Colon (tissue), 2 donors: Measurements from ENCODE around the gene MYD88.

ENCODE experiments used
- FAIRE-seq: peaks from 2 replicates; lab custom pipeline; 2012; peaks lifted over from hg19 to GRCh38; lab: Jason Lieb, UNC
- donor health status: control.
- donor health status: control.

Gene MYD88

DNA sequence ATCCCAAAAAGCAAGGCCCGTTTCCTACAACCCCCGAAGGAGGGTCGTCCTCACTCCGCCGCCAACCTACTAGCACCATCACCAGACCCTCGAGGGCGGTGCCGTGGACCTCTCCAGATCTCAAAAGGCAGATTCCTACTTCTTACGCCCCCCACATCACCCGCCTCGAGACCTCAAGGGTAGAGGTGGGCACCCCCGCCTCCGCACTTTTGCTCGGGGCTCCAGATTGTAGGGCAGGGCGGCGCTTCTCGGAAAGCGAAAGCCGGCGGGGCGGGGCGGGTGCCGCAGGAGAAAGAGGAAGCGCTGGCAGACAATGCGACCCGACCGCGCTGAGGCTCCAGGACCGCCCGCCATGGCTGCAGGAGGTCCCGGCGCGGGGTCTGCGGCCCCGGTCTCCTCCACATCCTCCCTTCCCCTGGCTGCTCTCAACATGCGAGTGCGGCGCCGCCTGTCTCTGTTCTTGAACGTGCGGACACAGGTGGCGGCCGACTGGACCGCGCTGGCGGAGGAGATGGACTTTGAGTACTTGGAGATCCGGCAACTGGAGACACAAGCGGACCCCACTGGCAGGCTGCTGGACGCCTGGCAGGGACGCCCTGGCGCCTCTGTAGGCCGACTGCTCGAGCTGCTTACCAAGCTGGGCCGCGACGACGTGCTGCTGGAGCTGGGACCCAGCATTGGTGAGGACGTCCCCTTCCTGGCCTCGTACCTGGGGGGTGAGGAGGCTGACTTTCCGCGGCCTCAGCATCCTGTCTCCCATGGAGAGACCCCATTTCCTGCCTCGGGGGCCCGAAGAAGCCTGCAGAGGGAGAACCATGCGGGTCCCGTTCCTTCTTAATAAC lies at the start of gene MYD88:
MYD88 (plus strand) TSS at position 313 of the 842 bp plus-strand sequence; CDS start at position 353, 40 bp downstream.
- FAIRE-seq = no peak

DNA sequence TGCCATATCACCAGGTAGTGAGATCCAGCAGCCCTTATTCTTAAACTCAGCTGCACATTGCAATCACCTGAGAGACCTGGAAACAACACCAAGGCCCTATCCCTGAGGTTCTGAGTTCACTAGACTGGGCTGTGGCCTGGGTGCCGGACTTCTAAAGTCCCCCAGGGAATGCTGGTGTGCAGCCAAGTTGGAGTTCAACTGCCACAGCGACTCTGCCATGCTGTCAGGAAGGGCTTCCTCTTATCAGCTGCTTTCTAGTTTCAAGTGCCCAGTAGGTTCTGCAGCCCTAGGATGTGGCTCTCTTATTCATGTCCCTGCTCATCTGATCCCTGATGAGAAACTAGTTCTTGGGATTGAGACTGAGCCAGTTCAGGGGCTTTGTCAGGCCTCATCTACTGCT lies 49.3 kb upstream of the MYD88 start:
- FAIRE-seq = no peak

DNA sequence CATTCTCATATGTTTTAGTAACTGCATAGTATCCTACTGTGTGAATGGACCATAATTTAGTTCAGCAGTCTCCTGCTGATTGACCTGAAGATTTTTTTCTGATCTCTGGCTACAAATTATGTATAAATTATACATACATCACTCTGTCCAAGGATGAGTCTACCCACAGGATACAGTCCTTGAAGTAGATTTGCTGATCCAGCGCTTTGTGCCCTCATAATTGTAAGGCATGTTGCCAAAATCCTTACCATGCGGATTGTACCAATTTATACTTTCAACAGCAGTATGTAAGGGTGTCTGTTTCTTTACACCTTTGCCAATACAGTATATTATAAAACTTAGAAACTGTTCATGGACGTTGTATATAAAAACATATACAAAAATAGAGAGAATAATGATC lies 48.0 kb upstream of the MYD88 start:
- no peak for FAIRE-seq

DNA sequence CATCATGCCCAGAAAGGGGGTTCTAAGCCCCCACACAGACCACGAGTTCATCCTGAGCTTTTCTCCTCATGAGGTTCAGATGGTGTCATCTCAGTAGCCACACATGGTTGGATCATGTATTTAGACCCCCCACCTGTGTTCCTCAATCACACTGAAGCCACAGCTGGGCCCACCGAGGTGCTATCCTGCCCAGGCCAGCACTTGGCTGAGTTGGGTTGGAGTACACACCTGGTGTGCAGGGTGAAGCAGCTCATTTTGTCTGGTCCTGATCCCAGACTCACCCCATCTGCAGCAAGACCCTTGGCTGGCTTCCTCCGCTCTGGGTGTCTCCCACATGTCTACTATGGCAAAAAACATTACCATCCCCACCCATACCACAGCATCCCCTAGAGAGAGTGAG lies 43.5 kb upstream of the MYD88 start:
- FAIRE-seq = no peak

DNA sequence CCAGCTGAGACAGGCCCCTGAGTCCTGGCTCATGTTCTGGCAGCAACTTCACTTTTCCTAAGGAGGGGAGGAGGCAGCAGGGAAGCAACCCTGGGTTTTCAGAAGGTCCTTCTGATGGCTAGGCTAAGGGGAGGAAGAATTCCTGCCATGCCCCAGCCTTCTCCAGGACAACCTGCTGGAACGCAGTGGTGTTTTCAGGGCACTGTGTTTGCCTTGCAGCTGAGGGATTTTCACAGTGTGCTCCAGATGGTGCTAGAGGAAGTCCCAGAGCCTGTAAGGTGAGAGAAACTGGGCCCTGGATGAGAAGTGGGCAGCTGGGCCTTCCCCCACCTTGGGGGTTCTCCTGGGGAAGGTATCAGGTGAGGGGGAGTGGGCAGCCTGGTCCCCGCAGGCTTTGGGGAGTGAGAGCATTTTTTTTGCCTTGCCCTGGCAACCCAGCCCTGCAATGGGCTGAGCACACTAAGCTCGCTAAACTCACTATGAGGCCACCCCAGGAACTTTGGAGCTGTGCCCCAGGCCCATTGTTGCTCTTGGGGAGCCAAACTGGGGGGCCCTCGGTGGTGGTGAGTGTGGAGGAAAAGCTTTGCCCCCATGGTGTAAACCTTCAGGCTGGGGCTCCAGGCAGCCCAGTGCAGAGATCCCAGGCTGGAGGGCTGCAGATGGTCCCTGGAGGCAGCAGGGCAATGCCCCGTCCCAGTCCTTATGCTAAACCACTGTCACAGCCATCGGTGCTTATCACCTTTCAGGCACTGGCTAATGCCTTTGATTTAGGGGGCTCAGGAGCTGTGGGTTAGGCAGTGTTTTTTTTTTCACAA lies 42.6 kb upstream of the MYD88 start:
- FAIRE-seq = no peak

DNA sequence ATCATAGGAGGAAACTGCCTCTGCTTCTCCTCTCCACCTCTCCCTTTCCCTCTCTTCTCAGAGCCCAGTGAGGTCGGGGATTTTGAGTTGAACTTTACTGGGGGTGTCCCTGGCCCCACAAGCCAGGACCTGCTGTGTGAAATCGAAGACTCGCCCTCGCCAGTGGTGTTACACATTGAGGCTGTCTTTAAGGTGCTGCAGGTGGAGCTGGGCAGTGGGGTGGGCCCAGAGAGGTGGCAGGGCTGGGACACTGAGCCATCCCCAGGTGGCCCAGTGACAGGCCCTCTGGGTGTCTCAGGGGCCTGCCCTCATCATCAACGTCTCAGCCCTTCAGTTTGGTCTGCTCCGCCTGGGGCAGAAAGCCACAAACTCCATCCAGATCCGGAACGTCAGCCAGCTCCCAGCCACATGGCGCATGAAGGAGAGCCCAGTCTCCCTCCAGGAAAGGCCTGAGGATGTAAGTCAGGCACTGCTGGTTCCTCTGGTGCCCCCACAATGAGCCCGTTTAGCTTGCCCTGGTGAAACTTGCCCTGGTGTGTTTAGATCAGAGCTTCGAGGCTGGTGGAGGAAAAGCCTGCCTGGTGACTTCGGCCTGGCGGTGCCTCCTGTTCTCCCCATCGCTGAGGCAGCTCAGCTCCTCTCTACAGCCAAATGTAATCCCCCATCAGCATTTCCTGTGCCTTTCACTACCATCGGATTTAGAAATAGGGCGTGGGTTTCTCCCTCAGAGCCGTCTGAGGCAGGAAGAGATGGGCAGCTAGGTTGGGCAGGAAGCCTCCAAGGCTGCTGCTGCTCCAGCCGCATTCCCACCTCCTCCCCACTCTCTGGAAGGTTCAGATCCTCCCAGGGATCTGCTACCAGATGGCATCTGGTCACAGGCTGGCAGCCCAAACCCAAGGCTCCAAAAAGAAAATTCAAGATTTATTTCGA lies 40.8 kb upstream of the MYD88 start:
- no peak for FAIRE-seq

DNA sequence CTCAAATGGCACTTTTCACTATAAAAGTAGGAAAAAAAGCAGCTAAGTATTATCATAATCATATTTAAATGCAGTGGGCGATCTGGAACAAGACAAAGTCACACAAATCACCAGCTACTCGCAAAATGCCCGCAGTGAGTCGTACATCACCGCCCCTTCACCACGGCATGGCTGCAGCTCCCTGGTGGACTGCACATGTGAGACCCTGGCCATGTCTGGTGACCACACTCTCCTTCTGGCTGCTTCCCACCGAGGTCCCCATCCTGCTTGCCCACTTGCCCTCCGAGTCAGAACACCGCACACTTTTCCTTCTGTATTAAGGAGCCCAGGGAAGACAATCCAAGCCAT lies 40.1 kb upstream of the MYD88 start:
- no peak for FAIRE-seq

DNA sequence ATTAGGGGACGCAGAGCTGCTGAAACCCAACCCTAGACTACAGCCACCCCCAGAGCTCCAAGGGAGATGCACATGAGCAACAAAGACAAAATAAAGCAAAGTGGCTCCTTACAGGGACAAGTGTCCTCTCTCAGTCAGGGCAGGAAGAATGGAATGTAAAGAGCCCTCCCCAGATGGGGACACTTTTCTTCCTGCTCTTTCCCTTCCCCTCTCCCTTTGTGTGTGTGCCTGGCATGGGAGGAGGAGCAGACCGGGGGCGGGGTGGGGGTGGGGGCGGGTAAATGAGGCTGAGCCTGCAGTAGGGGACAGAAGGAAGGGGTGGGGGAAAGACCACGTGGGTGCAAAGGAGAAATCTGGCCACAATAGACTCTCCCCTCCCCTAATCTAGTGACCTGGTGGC lies 38.9 kb upstream of the MYD88 start:
- FAIRE-seq = no peak

DNA sequence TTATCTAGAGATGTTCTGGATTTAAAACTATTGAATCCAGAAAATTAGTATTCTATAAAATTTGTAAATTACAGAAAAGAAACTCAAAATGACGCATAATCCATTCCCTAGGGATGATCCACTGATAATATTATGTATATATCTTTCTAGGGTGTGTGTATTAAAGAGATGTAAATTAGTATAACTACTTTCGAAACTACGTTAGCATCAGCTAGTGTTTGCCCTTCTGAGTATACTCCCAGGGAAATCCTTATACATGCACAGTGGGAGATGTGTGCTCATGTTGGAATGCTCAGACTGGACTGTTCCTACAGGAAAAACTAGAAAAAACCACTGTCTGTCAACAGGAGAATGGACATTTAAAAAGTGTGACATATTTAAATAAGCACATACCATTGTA lies 38.0 kb upstream of the MYD88 start:
- FAIRE-seq = no peak

DNA sequence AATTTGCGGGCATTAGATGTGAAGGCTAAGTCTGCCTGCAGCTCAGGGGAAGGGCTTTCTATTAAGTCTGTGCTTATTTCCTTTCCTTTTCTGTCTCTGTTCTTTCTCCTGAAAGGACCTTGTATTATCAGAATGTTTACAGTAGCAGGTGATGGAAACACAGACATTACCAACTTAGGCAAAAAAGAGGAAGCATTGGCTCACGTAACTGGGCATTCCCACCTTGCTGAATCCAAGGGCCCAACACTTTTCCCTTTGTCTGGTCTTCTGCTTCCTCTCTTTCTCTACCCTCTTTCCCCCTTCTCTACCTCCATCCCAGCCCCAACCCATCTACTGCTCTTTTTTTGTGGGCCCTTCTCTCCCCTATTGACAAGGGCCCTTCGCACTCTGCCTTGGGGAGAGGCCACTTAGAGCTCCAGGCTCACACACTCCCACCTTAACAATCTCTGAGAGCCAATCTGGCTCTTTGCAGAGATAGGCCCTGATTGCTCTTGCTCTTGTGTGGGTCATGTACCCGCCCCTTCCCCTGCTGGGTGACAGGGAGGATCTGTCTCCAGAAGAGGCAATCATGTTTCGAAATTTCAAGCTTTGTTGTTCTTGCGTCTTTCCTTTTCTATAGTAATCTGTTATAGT lies 36.5 kb upstream of the MYD88 start:
- FAIRE-seq = no peak

DNA sequence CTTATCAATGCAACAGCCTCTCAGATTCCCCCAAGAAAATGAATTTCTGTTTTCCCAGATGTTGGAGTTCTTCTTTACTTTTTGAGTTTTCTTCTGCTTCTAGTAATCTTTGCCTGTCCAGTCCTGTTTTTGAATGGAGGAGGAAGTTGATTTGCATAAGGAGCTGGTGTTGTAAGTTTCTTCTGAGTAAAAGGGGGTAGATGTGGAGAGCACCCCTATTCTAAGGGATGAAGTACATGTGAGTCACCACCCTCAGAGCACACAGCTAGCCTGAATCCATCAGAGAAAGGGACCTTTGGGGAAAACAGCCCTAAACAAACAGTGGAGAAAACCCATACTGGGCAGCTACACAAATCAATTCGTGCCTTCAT lies 36.0 kb upstream of the MYD88 start:
- FAIRE-seq = no peak

DNA sequence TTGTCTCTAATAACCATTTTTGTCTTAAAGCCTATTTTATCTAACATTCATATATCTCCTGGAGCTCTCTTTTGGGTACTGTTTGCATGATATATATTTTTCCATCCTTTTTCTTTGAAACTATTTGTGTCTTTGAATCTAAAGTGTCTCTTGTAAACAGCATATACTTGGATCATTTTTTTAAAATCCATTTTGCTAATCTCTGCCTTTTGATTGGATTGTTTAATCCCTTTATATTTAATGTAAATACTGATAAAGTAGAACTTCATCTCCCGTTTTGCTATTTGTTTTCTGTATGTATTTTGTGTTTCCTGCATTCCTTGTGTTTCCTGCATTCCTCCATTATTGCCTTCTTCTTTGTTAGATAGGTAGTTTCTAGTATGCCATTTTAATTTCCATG lies 32.9 kb upstream of the MYD88 start:
- no peak for FAIRE-seq

DNA sequence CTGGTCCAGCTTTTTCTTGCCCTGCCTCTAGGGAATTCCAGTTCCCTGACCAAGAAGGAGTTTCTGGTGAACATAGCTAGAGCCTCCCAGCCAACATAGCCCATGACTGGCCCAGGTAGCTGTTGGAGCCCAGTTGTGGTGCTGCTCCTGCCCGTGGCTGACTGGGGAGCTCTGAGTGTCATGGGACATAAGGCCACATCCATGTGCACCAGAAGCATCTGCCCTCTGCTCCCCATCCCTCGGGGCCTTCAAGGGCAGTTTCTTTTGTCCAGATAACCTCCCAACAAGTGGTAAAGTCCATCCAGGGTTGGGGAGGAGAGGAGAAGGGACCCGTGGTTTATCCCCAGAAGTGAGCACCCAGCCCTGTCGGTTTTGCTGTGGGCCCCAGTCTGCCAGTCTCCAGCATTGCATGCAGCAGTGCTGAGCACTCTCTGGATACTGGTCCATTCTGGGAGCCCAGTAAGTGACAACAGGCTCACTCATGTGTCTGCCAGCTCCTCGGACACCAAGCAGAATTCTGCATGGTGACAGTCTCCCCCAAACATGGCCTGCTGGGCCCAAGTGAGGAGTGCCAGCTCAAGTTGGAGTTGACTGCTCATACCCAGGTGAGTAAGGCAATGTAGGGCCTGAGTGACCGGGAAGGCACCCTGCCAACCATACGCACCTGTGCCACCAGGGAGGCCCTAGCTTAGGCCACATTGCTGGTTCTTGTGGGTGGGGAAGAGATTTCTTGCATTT lies 30.4 kb upstream of the MYD88 start:
- no peak for FAIRE-seq

DNA sequence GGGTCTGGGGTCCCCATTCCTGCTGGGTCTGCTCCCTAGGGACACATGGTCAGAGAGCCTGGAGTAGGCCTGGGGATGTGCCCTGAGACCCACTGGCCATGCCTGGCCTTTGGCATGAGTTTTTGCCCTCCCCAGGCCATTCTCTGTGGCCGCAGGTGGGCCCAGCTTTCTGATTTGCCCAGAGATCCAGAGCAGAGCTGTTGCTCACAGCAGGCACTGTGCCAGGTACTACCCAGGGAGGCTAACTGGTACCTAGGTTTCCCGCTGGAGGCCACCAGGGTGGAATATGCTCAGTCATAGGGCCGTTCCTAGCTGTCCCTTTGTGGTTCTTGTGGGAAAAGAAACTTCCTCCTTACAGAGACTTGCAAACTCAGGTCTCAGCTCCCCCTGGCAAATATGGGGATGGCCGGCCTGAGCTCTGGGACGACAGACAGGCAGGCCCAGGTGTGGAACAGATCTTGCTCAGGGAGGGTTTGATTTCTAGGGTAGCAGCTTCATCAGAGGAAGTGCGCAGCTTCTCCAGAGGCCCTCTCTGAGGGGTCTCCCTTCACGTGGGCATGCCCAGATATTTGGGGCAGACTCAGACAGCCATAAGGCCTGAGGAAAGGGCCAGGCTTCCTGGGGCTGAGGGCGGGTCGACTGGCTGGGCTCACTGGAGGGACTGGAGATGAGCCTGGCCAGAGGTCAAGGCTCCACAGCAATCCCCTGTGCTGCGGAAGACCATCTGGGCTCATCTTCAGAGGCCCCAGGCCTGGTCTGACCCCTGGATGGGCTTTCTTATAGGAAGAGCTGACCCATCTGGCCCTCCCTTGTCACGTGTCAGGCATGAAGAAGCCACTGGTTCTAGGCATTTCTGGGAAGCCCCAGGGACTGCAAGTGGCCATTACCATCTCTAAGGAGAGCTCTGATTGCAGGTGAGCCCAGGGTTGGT lies 29.5 kb upstream of the MYD88 start:
- no peak for FAIRE-seq

DNA sequence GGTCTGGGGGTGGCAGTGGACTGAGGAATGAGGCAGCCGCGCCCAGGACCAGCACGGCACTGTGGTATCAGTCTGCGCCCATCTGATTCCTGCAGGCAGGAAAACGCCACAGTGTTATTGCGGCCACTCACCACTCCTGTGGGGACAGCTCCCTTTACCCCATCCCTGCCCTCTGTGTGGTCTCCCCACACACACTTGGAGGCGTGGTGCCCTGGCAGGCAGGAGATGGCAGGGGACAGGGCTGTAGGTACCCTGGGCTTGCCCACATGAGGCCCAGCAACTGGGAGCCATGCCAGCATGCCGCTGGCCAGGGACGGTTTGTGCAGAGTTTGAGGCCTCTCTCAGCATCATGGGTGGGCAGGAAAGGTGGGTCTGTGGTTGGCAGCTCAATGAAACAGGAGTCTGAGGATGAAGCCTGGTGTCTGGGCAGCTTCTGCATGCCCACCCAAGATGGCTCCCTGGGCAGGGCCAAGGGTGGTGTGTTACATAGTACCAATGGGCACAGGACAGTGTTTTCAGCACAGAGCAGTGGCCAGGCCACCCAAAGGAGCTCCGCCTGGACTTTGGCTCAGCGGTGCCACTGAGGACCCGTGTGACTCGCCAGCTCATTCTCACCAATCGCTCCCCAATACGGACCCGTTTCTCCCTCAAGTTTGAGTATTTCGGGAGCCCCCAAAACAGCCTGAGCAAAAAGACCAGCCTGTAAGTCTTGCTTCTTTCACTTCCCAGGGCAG lies 28.7 kb upstream of the MYD88 start:
- FAIRE-seq = no peak

DNA sequence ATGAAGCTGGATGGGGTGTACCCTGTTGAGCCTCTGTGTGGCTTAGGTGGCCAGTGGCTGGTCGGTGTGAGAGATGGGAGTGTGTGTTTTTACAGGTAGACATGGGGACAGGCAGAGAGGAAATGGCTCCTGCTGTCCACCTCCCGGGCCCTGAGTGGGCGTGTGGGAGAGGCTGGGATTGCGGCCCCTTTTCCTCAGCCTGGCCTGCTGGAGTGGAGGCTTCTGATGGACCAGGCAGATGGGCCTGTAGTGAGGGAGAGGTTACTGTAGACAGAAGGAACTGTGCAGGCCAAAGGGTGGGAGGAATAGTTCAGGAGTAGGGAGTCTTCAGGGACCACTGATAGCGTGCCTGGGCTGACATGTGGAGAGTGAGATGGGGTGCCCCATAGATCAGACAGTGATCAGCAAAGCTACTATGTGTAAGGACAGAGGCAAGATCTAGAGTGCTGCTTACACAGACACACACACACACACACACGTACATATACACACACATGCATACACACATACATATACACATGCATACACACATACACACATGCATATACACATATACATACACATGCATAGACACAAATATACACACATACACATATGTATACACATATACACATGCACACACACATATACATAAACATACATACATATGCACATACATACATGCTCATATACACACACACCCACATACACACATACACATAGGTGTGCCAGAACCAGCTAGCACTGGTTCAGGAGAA lies 28.0 kb upstream of the MYD88 start:
- FAIRE-seq = no peak

DNA sequence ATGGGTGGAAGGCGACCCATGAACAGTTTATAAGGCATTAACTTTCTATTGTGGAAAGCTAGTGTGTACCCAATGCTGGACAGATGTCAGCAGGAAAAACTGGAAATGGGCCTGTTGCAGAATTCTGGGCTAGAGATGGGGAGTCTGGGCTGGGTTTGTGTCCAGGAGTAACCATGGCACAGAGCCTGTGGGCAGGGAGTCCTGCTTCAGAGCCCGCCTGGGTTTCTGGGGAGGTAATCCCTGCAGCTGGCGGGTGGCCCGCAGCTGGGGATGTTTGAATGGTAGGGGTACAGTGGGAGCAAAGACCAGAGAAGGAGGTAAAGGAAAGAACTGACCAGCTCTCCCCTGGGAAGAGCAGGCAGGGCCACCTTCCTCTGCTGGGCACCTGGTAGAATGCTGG lies 27.3 kb upstream of the MYD88 start:
- FAIRE-seq = no peak

DNA sequence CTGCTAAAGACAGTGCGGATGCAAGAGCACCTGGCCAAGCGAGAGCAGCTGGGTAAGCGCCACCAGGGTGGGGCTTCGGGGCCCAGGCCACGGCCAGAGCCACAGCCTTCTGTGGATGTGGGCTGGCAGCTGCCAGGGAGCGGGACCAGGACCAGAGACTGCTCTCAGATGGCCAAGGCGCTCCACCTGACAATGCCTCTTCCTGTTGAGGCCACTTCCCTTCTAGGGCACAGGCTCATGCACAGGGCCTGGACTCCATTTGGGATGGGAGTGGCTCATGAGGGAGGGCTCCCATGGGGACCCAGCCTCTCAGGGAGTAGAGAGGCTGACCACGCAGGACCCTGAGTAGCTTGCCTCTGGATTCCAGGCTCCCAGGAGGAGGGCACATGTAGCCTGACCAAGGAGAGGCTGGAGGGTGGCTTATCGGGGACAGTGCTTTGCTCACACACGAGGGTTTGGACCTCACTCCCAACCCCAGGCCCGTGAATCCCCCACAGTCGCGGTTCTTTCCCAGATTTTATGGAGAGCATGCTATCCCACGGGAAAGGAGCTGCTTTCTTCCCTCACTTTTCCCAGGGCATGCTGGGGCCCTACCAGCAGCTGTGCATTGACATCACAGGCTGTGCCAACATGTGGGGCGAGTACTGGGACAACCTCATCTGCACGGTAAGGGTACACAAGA lies 26.6 kb upstream of the MYD88 start:
- FAIRE-seq = no peak
